ENCODE results near the gene PLEKHM3.

- TF ChIP-seq CTCF (IDR thresholded peaks at IDR 0.05) (no peak), EP300 (IDR thresholded peaks at IDR 0.05) (no peak), POLR2A (IDR thresholded peaks at IDR 0.05) (no peak)
These were observed 9.3 kb upstream of the PLEKHM3 start for GRCh38 chr2:208034503-208035140.
